ENCODE data around the gene STX17.

DNA sequence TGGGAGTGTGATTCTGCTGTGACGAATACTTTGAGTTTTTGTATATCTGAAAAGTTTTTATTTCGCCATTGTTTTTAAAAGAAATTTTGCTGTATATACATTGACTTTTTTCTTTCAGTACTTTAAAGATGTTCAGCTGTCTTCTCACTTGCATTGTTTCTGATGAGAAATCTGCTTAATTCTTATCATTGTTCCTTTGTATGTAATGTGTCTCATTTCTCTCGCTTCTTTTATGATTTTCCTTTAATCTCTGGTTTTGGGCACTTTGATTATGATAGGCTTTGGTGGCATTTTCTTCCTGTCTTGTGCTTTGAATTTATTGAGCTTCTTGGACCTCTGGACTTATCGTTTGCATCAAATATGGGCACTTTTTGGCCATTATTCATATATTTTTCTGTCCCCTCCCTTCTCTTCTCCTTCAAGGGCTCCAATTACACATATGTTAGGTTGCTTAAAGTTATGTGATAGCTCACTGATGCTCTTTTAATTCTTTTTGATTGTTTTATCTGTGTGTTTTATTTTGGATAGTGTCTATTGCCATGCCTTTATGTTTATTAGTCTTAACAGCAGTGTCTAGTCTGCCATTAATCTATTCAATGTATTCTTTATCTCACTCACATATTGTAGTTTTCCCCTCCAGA lies 30.6 kb downstream of the STX17 start:
- no peak for TF ChIP-seq FOXK2 (IDR thresholded peaks at IDR 0.05)
- TF ChIP-seq BHLHE40 (IDR thresholded peaks at IDR 0.05; ENCODE audit: borderline replicate concordance) = no peak
- no peak for TF ChIP-seq SP1 (IDR thresholded peaks at IDR 0.05)
- no peak for TF ChIP-seq FOXM1 (IDR thresholded peaks at IDR 0.05; ENCODE audit: borderline replicate concordance)
- TF ChIP-seq HDGF (IDR thresholded peaks at IDR 0.05; ENCODE audit: borderline replicate concordance) = no peak
- TF ChIP-seq NFRKB (IDR thresholded peaks at IDR 0.05) = no peak
- TF ChIP-seq L3MBTL2 (conservative IDR thresholded peaks at IDR 0.05) = no peak
- TF ChIP-seq CTBP1 (IDR thresholded peaks at IDR 0.05; ENCODE audit: borderline replicate concordance) = no peak
- TF ChIP-seq FOXA1 (IDR thresholded peaks at IDR 0.05) = no peak
- TF ChIP-seq ELF4 (IDR thresholded peaks at IDR 0.05) = no peak
- no peak for TF ChIP-seq TARDBP (IDR thresholded peaks at IDR 0.05)
- no peak for TF ChIP-seq ZNF384 (IDR thresholded peaks at IDR 0.05)
- TF ChIP-seq LEF1 (IDR thresholded peaks at IDR 0.05; ENCODE audit: borderline replicate concordance) = no peak

Data from HEK293T (cell line).